ENCODE results near the gene DUS4L.
"Not testable (repeated sequence)": the region's sequence is repeated elsewhere in the genome, so short reads cannot be mapped to it uniquely, and the experiment has no call there.

Gene DUS4L

DNA sequence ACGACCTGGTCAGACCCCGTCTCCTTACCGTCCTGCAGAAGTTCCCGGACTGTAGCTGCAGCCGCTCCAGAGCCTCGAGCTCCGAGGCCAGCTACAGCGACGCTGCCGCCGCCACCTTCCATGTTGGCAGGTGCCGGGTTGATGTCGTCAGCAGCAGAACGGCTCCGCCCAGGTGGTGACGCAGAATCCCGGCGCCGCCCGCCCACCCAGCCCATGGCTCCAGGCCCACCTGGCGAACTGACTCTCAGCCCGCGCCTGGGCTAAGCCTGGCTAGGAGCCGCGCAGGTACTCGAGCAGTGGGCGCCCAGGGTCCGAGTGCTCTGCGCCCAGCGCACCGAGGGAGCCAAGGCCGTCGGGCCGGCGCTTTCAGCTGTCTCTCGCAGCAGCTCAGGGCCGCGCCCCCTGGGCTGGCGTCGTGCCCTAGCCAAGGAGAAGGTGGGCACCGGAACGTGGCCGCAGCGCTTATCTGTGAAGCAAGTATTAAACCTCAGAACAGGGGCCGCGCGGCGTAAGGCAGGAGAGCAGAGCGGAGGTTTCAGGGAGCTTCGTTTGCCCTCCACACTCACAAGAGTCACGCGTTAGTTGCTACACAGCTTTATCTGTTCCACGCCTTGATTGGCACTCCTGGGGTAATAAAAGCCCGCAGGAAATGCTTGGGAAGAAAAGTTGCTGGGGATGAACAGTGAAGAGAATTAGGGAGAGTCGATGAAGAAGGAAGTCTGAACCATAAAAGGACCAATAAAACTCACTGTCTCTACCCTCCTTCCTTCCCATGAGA, at the start of gene DUS4L, which contains the start of gene COG5:
DUS4L (plus strand) TSS at position 197 of the 778 bp plus-strand sequence. CDS start 3,100 bp downstream, outside the sequence.
COG5 (minus strand) TSS at position 146 of the 778 bp plus-strand sequence; CDS start at position 122, 24 bp downstream.
- peak; percentile 79 for DNase-seq (ENCODE audit: low read depth)

GRCh38 chr7:107526672-107527071, 37.1 kb upstream of the DUS4L start:
- DNase-seq (ENCODE audit: low read depth), result no peak

GRCh38 chr7:107527196-107527595, 36.6 kb upstream of the DUS4L start:
- no peak for DNase-seq (ENCODE audit: low read depth)

DNA sequence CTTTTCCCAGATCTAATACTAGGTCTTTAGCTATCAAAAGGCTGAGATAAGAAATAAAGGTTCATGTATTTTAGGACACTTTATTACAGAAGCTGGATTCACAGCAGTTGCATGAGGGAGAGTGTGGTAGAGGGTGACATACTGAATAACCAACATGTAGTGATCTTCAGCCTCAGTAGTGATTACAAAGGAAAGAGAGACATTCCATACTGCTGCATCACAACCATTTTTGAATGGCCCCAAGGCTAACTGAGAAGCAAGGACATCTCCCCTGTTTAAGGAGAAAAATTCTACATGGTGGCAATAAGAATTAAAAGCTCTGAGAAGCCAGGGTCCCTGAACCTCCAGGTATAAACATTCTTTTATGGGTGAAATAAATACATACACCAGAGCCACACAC, 35.3 kb upstream of the DUS4L start:
- DNase-seq (ENCODE audit: low read depth), result no peak

- DNase-seq (ENCODE audit: low read depth), result no peak
Measured at GRCh38 chr7:107530751-107531150, 33.0 kb upstream of the DUS4L start.

GRCh38 chr7:107534139-107534538, 29.6 kb upstream of the DUS4L start:
- no peak for DNase-seq (ENCODE audit: low read depth)

DNA sequence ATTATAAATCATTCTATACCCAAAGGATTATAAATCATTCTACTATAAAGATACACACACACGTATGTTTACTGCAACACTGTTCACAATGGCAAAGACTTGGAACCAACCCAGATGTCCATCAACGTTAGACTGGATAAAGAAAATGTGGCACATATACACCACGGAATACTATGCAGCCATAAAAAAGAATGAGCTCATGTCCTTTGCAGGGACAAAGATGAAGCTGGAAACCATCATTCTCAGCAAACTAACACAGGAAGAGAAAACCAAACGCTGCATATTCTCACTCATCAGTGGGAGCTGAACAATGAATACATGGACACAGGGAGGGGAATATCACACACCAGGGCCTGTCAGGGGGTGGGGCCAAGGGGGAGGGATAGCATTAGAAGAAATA, 26.5 kb upstream of the DUS4L start:
- DNase-seq (ENCODE audit: low read depth), result not testable (repeated sequence)

- DNase-seq (ENCODE audit: low read depth), result no peak
Measured at GRCh38 chr7:107538001-107538400, 25.8 kb upstream of the DUS4L start.

DNA sequence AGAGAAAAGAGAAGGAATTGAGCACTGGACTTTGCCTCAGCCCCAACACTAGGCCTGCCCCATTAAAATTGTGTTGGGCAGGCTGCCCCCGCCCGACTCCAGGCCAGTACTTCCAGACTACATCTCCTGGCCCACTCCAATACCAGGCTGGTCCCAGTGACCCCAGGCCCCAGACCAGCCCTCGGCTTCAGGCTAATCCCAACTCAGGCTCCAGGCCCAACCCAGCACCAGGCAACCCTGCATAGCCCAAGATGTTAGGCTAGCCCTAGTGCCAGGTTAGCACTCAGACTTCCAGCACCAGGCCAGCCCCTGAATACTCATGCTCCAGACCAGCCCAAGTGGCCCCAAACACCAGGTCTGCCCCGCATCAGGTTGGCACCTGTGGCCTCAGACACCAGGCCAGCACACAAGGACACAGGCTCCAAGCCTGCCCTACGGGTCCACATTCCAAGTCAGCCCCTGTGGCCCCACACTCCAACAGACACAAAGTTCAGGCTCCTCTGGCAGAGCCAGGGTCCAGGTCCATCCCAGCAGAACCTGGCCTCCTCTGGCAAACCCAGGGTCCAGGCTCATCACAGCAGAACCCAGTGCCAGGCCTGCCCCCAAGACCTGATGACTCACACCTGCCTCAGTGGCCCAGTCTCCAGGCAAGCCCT, 20.3 kb upstream of the DUS4L start:
- no peak for DNase-seq (ENCODE audit: low read depth)

DNA sequence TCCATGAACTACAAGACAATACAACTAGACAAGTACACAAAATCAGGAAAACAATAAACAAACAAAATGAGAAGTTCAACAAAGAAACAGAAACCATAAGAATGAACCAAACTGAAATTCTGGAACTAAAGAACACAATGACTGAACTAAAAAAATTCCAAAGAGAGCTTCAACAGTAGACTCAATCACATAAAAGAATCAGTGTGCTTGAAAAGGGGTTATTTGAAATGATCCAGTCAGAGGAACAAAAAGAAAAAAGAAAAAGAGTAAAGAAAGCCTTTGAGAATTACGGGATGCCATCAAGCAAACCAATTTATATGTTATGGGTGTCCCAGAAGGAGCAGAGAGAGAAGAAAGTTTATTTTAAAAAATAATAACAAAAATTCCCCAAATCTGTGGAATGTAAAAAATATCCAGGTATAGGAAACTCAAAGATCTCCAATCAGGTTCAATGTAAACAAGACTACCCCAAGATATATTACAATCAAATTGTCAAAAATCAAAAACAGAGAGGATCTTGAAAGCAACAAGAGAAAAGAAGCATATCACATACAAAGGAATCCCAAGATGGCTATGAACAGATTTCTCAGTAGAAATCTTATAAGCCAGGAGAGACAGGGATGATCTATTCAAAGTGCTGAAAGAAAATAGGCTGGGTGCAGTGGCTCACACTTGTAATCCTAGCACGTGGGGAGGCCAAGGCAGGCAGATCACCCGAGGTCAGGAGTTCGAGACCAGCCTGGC, 18.8 kb upstream of the DUS4L start:
- DNase-seq (ENCODE audit: low read depth), result no peak

DNA sequence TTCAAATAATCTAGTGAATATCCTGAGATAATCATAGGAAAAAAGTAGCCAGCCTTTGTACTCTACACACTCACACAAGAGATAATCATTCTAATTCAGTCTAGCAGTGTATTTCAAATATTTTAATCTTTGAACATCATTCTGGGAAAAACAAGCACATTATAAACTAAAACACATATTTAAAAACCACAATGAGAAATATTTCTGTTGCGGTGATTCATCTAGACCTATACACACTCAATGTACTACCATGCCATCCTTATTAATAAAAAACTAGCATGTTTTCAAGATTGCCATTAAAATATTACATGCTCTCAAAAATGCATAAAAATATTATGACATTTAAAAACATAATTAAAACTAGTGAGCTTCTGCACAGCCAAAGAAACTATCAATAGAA, 11.8 kb upstream of the DUS4L start:
- no peak for DNase-seq (ENCODE audit: low read depth)

GRCh38 chr7:107555893-107556292, 7.9 kb upstream of the DUS4L start:
- DNase-seq (ENCODE audit: low read depth), result no peak

DNA sequence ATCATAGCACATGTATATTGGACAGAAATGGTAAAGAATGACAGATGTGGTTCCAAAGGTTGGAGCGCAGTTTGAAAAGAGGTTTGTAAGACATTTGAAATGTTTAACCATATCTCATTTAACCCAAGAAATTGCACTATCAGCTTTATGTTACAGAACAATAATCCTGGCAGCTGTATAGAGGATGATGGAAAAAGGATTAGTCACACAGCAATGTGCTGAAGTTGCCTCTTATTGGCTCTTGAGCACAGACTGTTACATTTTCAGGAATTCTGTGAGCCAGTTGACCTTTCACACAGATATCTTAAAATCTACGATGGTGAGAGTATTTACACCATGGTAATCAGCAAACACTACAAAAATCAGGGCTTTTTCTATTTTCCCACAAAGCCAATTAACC, 3.9 kb upstream of the DUS4L start:
- no peak for DNase-seq (ENCODE audit: low read depth)

GRCh38 chr7:107560898-107561516, 2.8 kb upstream of the DUS4L start:
- no peak for DNase-seq (ENCODE audit: low read depth)

DNA sequence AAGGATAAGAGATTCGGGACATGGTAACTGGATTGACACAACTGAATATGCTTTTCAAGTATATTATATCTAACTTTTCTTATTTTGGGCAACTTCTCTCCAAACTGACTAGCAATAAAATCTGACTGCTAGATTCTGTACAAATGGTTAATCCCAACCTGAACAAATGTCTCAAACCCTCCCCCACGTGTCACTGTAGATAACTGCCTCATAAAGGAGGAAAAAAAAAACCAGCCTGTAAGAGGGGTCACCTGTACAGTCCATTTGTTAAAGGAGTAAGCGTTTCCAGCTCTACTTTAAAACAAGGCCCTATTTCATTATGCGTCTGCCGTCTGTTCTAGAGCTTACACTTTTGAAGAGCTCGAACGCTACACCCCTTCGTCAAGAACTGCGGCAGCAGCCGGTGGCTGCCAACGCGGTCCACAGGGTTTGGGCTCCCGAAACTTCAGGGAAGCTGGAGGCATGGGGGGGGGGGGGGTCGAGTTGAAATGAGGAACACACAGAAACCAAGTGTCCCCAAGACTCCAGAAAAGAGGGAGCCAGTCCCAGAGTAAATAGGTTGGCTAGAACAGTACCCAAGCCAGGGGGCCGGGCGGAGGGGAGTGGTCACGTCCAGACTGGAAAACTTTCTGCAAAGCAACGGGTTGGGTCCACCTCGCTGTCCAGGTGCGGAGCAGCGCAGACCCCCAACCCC, 543 bp upstream of the DUS4L start:
- no peak for DNase-seq (ENCODE audit: low read depth)

GRCh38 chr7:107564553-107565298, 955 bp downstream of the DUS4L start:
- no peak for DNase-seq (ENCODE audit: low read depth)

DNA sequence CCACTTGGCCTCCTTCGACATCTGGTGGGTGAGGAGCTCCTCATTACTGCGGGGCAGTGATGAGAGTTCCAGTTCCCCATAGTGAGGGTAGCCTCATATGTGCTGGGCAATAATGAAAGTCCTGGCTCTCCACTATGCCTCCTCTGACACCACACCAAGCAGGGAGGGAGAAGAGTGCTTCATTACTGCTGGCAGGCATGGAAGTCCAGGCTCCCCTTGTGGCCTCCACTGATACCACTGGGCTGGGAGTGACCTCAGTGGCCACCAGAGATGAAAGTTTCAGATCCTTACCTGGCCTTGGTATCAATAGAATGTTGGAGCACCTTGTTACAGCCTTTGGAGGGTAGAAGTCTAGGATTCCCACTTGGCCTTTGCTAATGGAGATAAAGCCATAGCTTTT, 6.5 kb downstream of the DUS4L start:
- no peak for DNase-seq (ENCODE audit: low read depth)

GRCh38 chr7:107573537-107573936, 9.8 kb downstream of the DUS4L start:
- no peak for DNase-seq (ENCODE audit: low read depth)

- no peak for DNase-seq (ENCODE audit: low read depth)
Measured at GRCh38 chr7:107579554-107579884, 15.7 kb downstream of the DUS4L start.

- peak; percentile 60 for DNase-seq (ENCODE audit: low read depth)
Measured at GRCh38 chr7:107579885-107580715, 16.3 kb downstream of the DUS4L start, which contains the start of gene BCAP29. BCAP29 (plus strand) TSS chr7:107580246; CDS start chr7:107580773, 527 bp downstream.

Measured in stimulated activated CD8-positive, alpha-beta memory T cell treated with anti-CD3 and anti-CD28 coated beads, Interleukin-4, amount 100 ng/mL, for 24 hours (primary cell).